Lower leg skin (tissue), 4 donors: ENCODE measurements around the gene PRRT4. TPM values are rescaled to one million over a fixed set of nuclear protein-coding genes. Genes with fewer than 3 reads are reported as not detected.

Experiments
- DNase-seq, 2 donors: peaks; one replicate each; pipeline ENCODE4 v3.0.0-alpha.2; 2019; ENCODE audit warnings: low spot score in 2 of 2
- H3K4me3 ChIP-seq: fragments of 200-600 bp; sonication (generic); 2 replicates; pipeline ENCODE4 v1.5.1; 2017; ENCODE audit warnings: mild to moderate bottlenecking, low read depth; ENCODE audit not compliant: poor library complexity, severe bottlenecking
- POLR2A ChIP-seq, 2 donors: fragments of 450-650 bp; IDR thresholded peaks; one replicate each; pipeline ENCODE4 v1.6.1; 2016 to 2017; ENCODE audit warnings: antibody characterized with exemption in 2 of 2, mild to moderate bottlenecking in 1 of 2, moderate library complexity in 1 of 2
- WGBS, 2 donors: methylation state at CpG; one replicate each; pipeline ENCODE4 v1.1.5; 2018; 5-methylcytosine and 5-hydroxymethylcytosine counted together
- intact Hi-C: fragments of 100-400 bp; cut with DNase I; formaldehyde crosslinking; loops from one replicate; pipeline ENCODE4 v1.15.0; 2023; ENCODE audit warnings: low total_unique reads
- total RNA-seq, 4 donors: library from RNA; depleted of rRNA; stranded (reverse); fragments of >200 nt; gene quantifications; one replicate each; pipeline ENCODE4 v1.1.0, GENCODE V29; 2016
- TF ChIP-seq, protein P1 (sequence below), 3 donors: fragments of 450-650 bp; IDR thresholded peaks; one replicate each; pipeline ENCODE4 v1.5.1; 2016; ENCODE audit warnings: antibody characterized with exemption in 3 of 3, mild to moderate bottlenecking in 3 of 3, moderate library complexity in 2 of 3

The PRRT4 gene
- total RNA-seq, 4 donors from 2014 or later = 1.3 to 4.5 (median 1.9) TPM

DNA sequence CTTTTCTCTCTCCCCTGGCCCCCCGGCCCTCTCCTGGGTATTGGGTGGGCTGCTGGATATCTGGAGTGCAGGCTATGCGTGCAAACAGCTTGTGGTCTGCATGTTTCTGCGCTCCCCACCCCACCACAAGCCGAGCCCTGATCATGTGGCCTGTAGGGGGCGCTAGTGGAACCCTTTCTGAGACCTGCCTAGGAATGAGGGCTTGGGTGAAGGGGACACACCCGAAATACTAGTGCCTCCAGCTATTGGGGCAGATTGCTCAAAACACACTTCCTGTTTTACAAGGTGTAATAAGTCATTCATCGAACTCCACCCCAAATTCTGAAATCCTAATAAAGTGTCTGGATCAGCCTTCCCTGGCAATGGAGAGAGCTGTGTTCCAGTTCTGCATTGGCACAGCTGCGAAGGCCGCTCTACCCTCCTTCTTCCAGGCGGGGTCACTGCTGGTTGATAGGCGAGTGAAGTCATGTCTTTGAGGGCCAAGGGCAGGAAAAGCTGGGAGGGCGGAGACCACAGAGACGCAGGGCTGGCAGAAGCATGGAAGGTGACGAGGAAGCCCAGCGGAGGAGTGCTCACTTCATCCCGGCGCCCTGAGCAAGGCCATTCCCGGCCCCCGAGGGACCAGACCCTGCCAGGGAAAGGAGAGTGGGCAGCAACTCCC, 19.8 kb upstream of the PRRT4 start:
- TF ChIP-seq POLR2A (IDR thresholded peaks at IDR 0.05) = no peak
- TF ChIP-seq, protein P1, sequence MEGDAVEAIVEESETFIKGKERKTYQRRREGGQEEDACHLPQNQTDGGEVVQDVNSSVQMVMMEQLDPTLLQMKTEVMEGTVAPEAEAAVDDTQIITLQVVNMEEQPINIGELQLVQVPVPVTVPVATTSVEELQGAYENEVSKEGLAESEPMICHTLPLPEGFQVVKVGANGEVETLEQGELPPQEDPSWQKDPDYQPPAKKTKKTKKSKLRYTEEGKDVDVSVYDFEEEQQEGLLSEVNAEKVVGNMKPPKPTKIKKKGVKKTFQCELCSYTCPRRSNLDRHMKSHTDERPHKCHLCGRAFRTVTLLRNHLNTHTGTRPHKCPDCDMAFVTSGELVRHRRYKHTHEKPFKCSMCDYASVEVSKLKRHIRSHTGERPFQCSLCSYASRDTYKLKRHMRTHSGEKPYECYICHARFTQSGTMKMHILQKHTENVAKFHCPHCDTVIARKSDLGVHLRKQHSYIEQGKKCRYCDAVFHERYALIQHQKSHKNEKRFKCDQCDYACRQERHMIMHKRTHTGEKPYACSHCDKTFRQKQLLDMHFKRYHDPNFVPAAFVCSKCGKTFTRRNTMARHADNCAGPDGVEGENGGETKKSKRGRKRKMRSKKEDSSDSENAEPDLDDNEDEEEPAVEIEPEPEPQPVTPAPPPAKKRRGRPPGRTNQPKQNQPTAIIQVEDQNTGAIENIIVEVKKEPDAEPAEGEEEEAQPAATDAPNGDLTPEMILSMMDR (IDR thresholded peaks at IDR 0.05) = no peak
- DNase-seq = peak in 1 of 2 donors; percentile 91
- H3K4me3 ChIP-seq = no peak overlapping the region
- intact Hi-C loops = no loop called here
- 33 to 38% methylated on average over 19 of the region's 19 CpGs for WGBS, 2 donors

DNA sequence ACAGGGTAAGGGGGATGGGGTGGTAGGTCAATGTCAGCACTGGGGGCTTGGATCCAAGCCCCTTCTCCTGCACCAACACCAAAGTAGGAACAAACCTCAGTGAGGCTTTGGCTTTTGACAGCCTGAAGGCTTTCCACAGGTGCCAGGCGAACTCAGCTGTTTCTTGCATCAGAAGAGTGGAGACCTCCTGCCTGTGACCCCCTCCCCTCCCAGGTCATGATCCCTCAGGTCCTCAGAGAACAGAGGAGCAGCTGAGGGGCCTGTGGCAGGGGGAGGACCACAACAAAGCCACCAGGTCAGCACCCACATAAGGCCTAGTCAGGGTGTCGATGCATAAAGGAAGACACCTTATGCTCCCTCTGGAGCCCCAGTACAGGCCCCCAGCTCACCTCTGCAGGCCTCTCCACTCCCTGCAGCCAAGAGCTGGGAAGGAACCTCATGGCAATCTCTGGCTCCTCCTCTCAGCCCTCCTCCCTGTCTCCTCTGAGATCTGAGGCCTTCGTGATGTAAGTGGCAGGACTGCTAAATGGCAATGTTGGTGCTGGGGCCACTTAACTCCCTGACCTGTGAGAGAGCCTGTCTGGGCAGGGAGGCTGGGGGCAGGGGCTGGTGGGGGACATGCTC, 19.1 kb upstream of the PRRT4 start:
- H3K4me3 ChIP-seq = no peak overlapping the region
- intact Hi-C loops = no loop called here
- 44 to 78% methylated on average over 3 of the region's 3 CpGs for WGBS, 2 donors
- TF ChIP-seq, protein P1 (IDR thresholded peaks at IDR 0.05) = no peak
- no peak for TF ChIP-seq POLR2A (IDR thresholded peaks at IDR 0.05)
- no peak for DNase-seq

DNA sequence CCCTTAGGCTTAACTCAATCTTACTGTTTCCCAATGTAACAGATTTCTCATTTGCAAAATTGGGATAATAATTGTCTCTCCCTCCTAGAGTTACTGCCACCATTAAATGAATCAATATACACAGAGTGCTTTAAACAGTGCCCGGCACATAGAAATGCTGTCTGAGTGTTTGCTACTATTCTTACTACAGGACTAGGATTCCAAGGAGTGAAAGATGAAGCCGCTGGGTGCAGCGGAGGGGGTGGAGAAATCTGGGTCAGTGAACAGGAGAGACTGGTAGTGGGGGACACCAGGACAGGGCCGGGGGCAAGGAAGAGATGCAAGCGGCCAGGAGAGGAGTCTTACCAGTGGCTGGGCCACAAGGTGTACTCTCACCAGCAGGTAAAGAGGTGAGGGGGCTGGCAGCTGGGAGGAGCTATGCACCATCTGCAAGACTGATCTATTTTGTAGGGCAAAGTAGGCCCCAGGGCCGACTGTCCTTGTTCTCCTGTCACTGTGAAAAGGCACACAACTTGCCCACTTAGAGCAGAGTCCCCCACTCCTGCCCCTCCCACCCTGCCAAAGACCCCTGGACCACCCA, 18.5 kb upstream of the PRRT4 start:
- intact Hi-C loops = no loop called here
- WGBS, 2 donors = 82 to 83% methylated on average over 6 of the region's 6 CpGs

DNA sequence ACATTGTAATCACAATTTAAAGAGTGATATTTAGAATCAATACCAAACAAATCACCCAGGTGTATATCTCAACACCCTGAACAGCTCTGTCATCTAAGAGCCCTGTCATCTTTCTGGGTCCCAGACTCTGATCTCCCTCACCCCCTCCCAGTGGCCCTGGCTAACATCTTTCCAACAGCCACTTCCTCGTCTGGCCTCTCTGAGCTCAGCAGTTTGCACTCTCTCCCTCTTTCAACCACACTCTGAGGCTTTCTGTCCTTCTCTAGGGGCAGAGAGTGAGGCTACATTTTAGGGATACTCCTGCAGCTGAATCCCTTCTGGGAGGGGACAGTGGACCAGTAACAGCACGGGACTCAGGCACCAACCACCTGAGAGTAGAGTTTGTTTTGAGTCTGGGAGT, 17.1 kb upstream of the PRRT4 start:
- TF ChIP-seq, protein P1 (IDR thresholded peaks at IDR 0.05) = no peak
- TF ChIP-seq POLR2A (IDR thresholded peaks at IDR 0.05) = no peak
- no peak for DNase-seq
- 43 to 46% methylated on average over 2 of the region's 2 CpGs for whole genome bisulfite sequencing, 2 donors
- intact Hi-C loops = no loop called here
- H3K4me3 ChIP-seq = no peak overlapping the region

More for the DNA sequence above, 18.5 kb upstream of the PRRT4 start:
- no peak overlapping the region for H3K4me3 ChIP-seq
- no peak for DNase-seq
- TF ChIP-seq POLR2A (IDR thresholded peaks at IDR 0.05) = no peak
- TF ChIP-seq, protein P1 (IDR thresholded peaks at IDR 0.05) = no peak

DNA sequence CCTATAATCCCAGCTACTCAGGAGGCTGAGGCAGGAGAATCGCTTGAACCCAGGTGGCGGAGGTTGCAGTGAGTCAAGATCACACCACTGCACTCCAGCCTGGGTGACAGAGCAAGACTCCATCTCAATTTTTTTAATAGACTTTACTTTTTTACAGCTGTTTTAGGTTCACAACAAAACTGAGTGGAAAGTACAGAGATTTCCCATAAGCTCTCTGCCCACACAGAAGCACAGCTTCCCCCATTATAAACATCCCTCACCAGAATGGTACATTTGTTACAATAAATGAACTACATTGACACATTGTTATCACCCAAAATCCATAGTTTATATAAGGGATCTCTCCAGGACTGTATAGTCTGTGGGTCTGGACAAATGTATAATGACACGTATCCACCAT, 14.6 kb upstream of the PRRT4 start:
- TF ChIP-seq POLR2A (IDR thresholded peaks at IDR 0.05) = no peak
- TF ChIP-seq, protein P1 (IDR thresholded peaks at IDR 0.05) = no peak
- DNase-seq = no peak
- 94 to 96% methylated on average over 3 of the region's 3 CpGs for WGBS, 2 donors
- intact Hi-C loops = no loop called here
- no peak overlapping the region for H3K4me3 ChIP-seq
